Middle frontal gyrus (tissue), 1 donor: ENCODE data around the gene UBE2J1.
"Not testable (repeated sequence)": the region's sequence is repeated elsewhere in the genome, so short reads cannot be mapped to it uniquely, and the experiment has no call there.

Experiments used
- DNase-seq: peaks from one replicate; pipeline ENCODE4 v3.0.0-alpha.2; 2015; ENCODE audit warnings: low spot score; ENCODE audit errors: extremely low spot score

UBE2J1 gene

GRCh38 chr6:89321131-89321970 lies 31.2 kb downstream of the UBE2J1 start:
- no peak for DNase-seq

- DNase-seq: no peak
These were observed 32.4 kb downstream of the UBE2J1 start for GRCh38 chr6:89320012-89320559.

- DNase-seq: no peak
These were observed 35.5 kb downstream of the UBE2J1 start for GRCh38 chr6:89317067-89317466.

- DNase-seq: no peak
These were observed 37.2 kb downstream of the UBE2J1 start, which contains the start of gene GABRR2 for GRCh38 chr6:89315249-89315885. Gene GABRR2, minus strand, starts transcription at chr6:89315299. Its CDS starts 134 bp downstream, at chr6:89315165.

GRCh38 chr6:89314692-89315091 lies 37.8 kb downstream of the UBE2J1 start:
- DNase-seq: no peak

GRCh38 chr6:89313006-89313405 lies 39.5 kb downstream of the UBE2J1 start:
- no peak for DNase-seq

- no peak for DNase-seq
These were observed 40.5 kb downstream of the UBE2J1 start for GRCh38 chr6:89311853-89312531.

GRCh38 chr6:89311530-89311852 lies 41.0 kb downstream of the UBE2J1 start:
- DNase-seq: no peak

- no peak for DNase-seq
These were observed 41.6 kb downstream of the UBE2J1 start for GRCh38 chr6:89310929-89311328.

GRCh38 chr6:89308525-89309395 lies 43.8 kb downstream of the UBE2J1 start:
- DNase-seq: no peak

- DNase-seq: not testable (repeated sequence)
These were observed 48.0 kb downstream of the UBE2J1 start for GRCh38 chr6:89304517-89304916.

GRCh38 chr6:89302936-89303335 lies 49.6 kb downstream of the UBE2J1 start:
- DNase-seq: no peak

GRCh38 chr6:89302195-89302770 lies 50.2 kb downstream of the UBE2J1 start:
- no peak for DNase-seq

- DNase-seq: no peak
These were observed 50.8 kb downstream of the UBE2J1 start for GRCh38 chr6:89301586-89302194.

- DNase-seq: no peak
These were observed 53.1 kb downstream of the UBE2J1 start for GRCh38 chr6:89299466-89299850.

GRCh38 chr6:89298680-89299465 lies 53.6 kb downstream of the UBE2J1 start:
- no peak for DNase-seq

- no peak for DNase-seq
These were observed 54.7 kb downstream of the UBE2J1 start for GRCh38 chr6:89297695-89298351.

- no peak for DNase-seq
These were observed 56.5 kb downstream of the UBE2J1 start for GRCh38 chr6:89295981-89296380.

- DNase-seq: not testable (repeated sequence)
These were observed 57.4 kb downstream of the UBE2J1 start for GRCh38 chr6:89295116-89295515.
